ENCODE results near the gene DMP1. TPM values are rescaled to one million over a fixed set of nuclear protein-coding genes. Genes with fewer than 3 reads are reported as not detected.

DMP1 gene
- total and polyA plus RNA-seq, 2 donors from 2014 or later: not detected

- no peak for TF ChIP-seq CTCF (IDR thresholded peaks at IDR 0.05; ENCODE audit: borderline replicate concordance, extremely low read depth, insufficient read depth)
- Histone ChIP-seq H3K36me3 (ENCODE audit: control insufficient read depth in 2 of 3, insufficient read depth in 3 of 3, low read length in 3 of 3) (no peaks in the 10 kb centered on the region), H3K4me1 (ENCODE audit: control insufficient read depth in 2 of 3, insufficient read depth in 2 of 3, low read depth in 1 of 3, low read length in 3 of 3) (no peaks in the 10 kb centered on the region), H3K9ac (ENCODE audit: low read length in 3 of 3) (no peak overlapping the region), H3K27ac (ENCODE audit: low read depth in 2 of 2, low read length in 2 of 2) (no peak overlapping the region), H3K9me3 (ENCODE audit: control insufficient read depth in 2 of 3, insufficient read depth in 1 of 3, low read length in 3 of 3) (no peaks in the 10 kb centered on the region), H3K4me3 (ENCODE audit: low read length in 3 of 3) (no peak overlapping the region), H3K27me3 (ENCODE audit: control insufficient read depth, insufficient read depth, low read length) (no peaks in the 10 kb centered on the region)
- DNase-seq (peak in 2 of 5 donors; percentile 21 to 41), FAIRE-seq (no peak)
- intact Hi-C loops (cut with DNase I): no loop called here
Observed at GRCh38 chr4:87633243-87633642, 16.8 kb upstream of the DMP1 start.

GRCh38 chr4:87644286-87644685 is 5.8 kb upstream of the DMP1 start:
- no peak for TF ChIP-seq CTCF (IDR thresholded peaks at IDR 0.05; ENCODE audit: borderline replicate concordance, extremely low read depth, insufficient read depth)
- no peak for FAIRE-seq
- intact Hi-C loops (cut with DNase I): no loop called here

GRCh38 chr4:87650938-87651337 is 858 bp downstream of the DMP1 start:
- H3K4me3 ChIP-seq (ENCODE audit: low read length in 3 of 3): no peak overlapping the region
- intact Hi-C loops (cut with DNase I): no loop called here
- H3K9me3 ChIP-seq (ENCODE audit: control insufficient read depth in 2 of 3, insufficient read depth in 1 of 3, low read length in 3 of 3): no peaks in the 10 kb centered on the region
- FAIRE-seq: peak; percentile 19
- TF ChIP-seq CTCF (IDR thresholded peaks at IDR 0.05; ENCODE audit: borderline replicate concordance, extremely low read depth, insufficient read depth): no peak
- H3K4me1 ChIP-seq (ENCODE audit: control insufficient read depth in 2 of 3, insufficient read depth in 2 of 3, low read depth in 1 of 3, low read length in 3 of 3): no peaks in the 10 kb centered on the region
- no peak overlapping the region for H3K9ac ChIP-seq (ENCODE audit: low read length in 3 of 3)
- no peaks in the 10 kb centered on the region for H3K27me3 ChIP-seq (ENCODE audit: control insufficient read depth, insufficient read depth, low read length)
- DNase-seq: no peak
- H3K36me3 ChIP-seq (ENCODE audit: control insufficient read depth in 2 of 3, insufficient read depth in 3 of 3, low read length in 3 of 3): no peaks in the 10 kb centered on the region
- H3K27ac ChIP-seq (ENCODE audit: low read depth in 2 of 2, low read length in 2 of 2): no peak overlapping the region

More at GRCh38 chr4:87644286-87644685, 5.8 kb upstream of the DMP1 start:
- Histone ChIP-seq H3K9ac (ENCODE audit: low read length in 3 of 3) (no peak overlapping the region), H3K4me1 (ENCODE audit: control insufficient read depth in 2 of 3, insufficient read depth in 2 of 3, low read depth in 1 of 3, low read length in 3 of 3) (no peaks in the 10 kb centered on the region), H3K27me3 (ENCODE audit: control insufficient read depth, insufficient read depth, low read length) (no peaks in the 10 kb centered on the region), H3K9me3 (ENCODE audit: control insufficient read depth in 2 of 3, insufficient read depth in 1 of 3, low read length in 3 of 3) (no peaks in the 10 kb centered on the region), H3K4me3 (ENCODE audit: low read length in 3 of 3) (no peak overlapping the region), H3K36me3 (ENCODE audit: control insufficient read depth in 2 of 3, insufficient read depth in 3 of 3, low read length in 3 of 3) (no peaks in the 10 kb centered on the region), H3K27ac (ENCODE audit: low read depth in 2 of 2, low read length in 2 of 2) (no peak overlapping the region)
- DNase-seq: no peak

- Histone ChIP-seq H3K9me3 (ENCODE audit: control insufficient read depth in 2 of 3, insufficient read depth in 1 of 3, low read length in 3 of 3) (no peaks in the 10 kb centered on the region), H3K4me3 (ENCODE audit: low read length in 3 of 3) (no peak overlapping the region), H3K27me3 (ENCODE audit: control insufficient read depth, insufficient read depth, low read length) (no peaks in the 10 kb centered on the region), H3K4me1 (ENCODE audit: control insufficient read depth in 2 of 3, insufficient read depth in 2 of 3, low read depth in 1 of 3, low read length in 3 of 3) (no peaks in the 10 kb centered on the region), H3K36me3 (ENCODE audit: control insufficient read depth in 2 of 3, insufficient read depth in 3 of 3, low read length in 3 of 3) (no peaks in the 10 kb centered on the region), H3K27ac (ENCODE audit: low read depth in 2 of 2, low read length in 2 of 2) (no peak overlapping the region), H3K9ac (ENCODE audit: low read length in 3 of 3) (no peak overlapping the region)
- no peak for DNase-seq
- intact Hi-C loops (cut with DNase I): no loop called here
- FAIRE-seq: no peak
- TF ChIP-seq CTCF (IDR thresholded peaks at IDR 0.05; ENCODE audit: borderline replicate concordance, extremely low read depth, insufficient read depth): no peak
Observed at GRCh38 chr4:87651941-87652340, 1.9 kb downstream of the DMP1 start.
